Measurements from ENCODE around the gene ASL.

- TF ChIP-seq EP300 (IDR thresholded peaks at IDR 0.05) (no peak), CTCF (IDR thresholded peaks at IDR 0.05) (no peak), ATOH8 (CRISPR knock-in tag; IDR thresholded peaks at IDR 0.05; ENCODE audit: low read depth) (no peak), POLR2A (IDR thresholded peaks at IDR 0.05; ENCODE audit: low read length) (no peak), CHD2 (IDR thresholded peaks at IDR 0.05; ENCODE audit: low read length, partially characterized antibody) (no peak), FOXS1 (CRISPR knock-in tag; IDR thresholded peaks at IDR 0.05) (no peak)
Observed at GRCh38 chr7:66052447-66052846, 23.2 kb upstream of the ASL start.
